ENCODE measurements around the gene NAA80. TPM values are rescaled to one million over a fixed set of nuclear protein-coding genes. Genes with fewer than 3 reads are reported as not detected.

Gene NAA80
- total and polyA plus RNA-seq, 2 of the 13 experiments (the other 11 are each of a cell fraction or from before 2014, with no cell fraction given), result 3.4 to 8.7 TPM

GRCh38 chr3:50260027-50260941 lies 38.9 kb downstream of the NAA80 start (continued):
- no peak for TF ChIP-seq TRIM22 (IDR thresholded peaks at IDR 0.05)
- TF ChIP-seq HNF1B (CRISPR knock-in tag; IDR thresholded peaks at IDR 0.05), result peak; percentile 63
- TF ChIP-seq ZNF770 (CRISPR knock-in tag; IDR thresholded peaks at IDR 0.05), result peak; percentile 87
- peak; percentile 58; the same call in 1 of the 2 replicates for TF ChIP-seq KLF11 (CRISPR knock-in tag; IDR thresholded peaks at IDR 0.05)
- TF ChIP-seq RBM39 (IDR thresholded peaks at IDR 0.05; ENCODE audit: low read depth, low read length, poor library complexity, severe bottlenecking), result peak; percentile 67
- TF ChIP-seq NR2F1 (CRISPR knock-in tag; IDR thresholded peaks at IDR 0.05), result peak; percentile 14 to 33; a peak in 2 of 4 replicates
- TF ChIP-seq FLYWCH1 (CRISPR knock-in tag; IDR thresholded peaks at IDR 0.05), result no peak
- no peak; the same call in 1 of the 2 replicates for TF ChIP-seq ZNF670 (CRISPR knock-in tag; IDR thresholded peaks at IDR 0.05; ENCODE audit: borderline replicate concordance)
- no peak for TF ChIP-seq ZBTB40 (IDR thresholded peaks at IDR 0.05)
- peak; percentile 40 for TF ChIP-seq ZBTB40 (CRISPR knock-in tag; IDR thresholded peaks at IDR 0.05)
- TF ChIP-seq ZNF317 (CRISPR knock-in tag; IDR thresholded peaks at IDR 0.05), result no peak
- TF ChIP-seq SOX6 (IDR thresholded peaks at IDR 0.05), result no peak
- peak; percentile 62; the same call in 1 of the 2 replicates for TF ChIP-seq SOX6 (CRISPR knock-in tag; IDR thresholded peaks at IDR 0.05)
- TF ChIP-seq NKX3-1 (CRISPR knock-in tag; IDR thresholded peaks at IDR 0.05), result 0 out of 2 replicates have a peak, but pooled peaks have one; percentile 2
